ENCODE results near the gene SETD4.

DNA sequence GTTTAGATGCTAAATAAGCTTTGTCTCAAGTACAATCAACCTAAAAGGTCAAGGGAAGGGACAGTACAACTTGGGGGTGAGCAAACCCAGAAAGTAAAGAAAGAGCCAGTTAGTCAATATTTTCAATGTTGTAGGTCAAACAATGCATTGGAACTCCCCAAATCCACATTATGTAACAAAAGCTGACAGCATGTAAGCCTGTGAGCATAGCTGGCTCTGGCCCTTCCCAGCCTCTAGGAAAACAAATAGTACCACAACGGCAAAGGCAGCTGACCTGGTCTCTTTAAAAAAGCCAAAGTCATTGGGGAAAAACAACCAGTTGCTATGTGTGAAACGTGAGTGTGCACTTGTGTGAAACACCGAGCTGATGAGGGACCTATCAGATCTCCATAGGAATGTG is 12.9 kb upstream of the SETD4 start:
- TF ChIP-seq, protein P1, sequence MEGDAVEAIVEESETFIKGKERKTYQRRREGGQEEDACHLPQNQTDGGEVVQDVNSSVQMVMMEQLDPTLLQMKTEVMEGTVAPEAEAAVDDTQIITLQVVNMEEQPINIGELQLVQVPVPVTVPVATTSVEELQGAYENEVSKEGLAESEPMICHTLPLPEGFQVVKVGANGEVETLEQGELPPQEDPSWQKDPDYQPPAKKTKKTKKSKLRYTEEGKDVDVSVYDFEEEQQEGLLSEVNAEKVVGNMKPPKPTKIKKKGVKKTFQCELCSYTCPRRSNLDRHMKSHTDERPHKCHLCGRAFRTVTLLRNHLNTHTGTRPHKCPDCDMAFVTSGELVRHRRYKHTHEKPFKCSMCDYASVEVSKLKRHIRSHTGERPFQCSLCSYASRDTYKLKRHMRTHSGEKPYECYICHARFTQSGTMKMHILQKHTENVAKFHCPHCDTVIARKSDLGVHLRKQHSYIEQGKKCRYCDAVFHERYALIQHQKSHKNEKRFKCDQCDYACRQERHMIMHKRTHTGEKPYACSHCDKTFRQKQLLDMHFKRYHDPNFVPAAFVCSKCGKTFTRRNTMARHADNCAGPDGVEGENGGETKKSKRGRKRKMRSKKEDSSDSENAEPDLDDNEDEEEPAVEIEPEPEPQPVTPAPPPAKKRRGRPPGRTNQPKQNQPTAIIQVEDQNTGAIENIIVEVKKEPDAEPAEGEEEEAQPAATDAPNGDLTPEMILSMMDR (IDR thresholded peaks at IDR 0.05; ENCODE audit: low read depth, low read length, missing input control): no peak
- TF ChIP-seq TAF1 (conservative IDR thresholded peaks at IDR 0.05): no peak
- TF ChIP-seq, protein P2, sequence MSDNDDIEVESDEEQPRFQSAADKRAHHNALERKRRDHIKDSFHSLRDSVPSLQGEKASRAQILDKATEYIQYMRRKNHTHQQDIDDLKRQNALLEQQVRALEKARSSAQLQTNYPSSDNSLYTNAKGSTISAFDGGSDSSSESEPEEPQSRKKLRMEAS (IDR thresholded peaks at IDR 0.05): peak; percentile 77

All from liver (tissue), 3 donors.